Fibroblast of mammary gland (primary cell): ENCODE results near the gene MAP3K6.
"Not testable (repeated sequence)": the region's sequence is repeated elsewhere in the genome, so short reads cannot be mapped to it uniquely, and the experiment has no call there.

Source experiments
- DNase-seq: peaks from one replicate; pipeline ENCODE4 v3.0.0-alpha.2; 2010; ENCODE audit warnings: low read depth
- H3K4me3 ChIP-seq: 2 replicates; pipeline ENCODE4 v1.5.1; 2011; ENCODE audit warnings: low read depth, mild to moderate bottlenecking, low read length, moderate library complexity; ENCODE audit not compliant: control insufficient read depth
- TF ChIP-seq, protein P1 (sequence below): conservative IDR thresholded peaks from 2 replicates; pipeline ENCODE4 v1.5.1; 2011; ENCODE audit warnings: low read depth, low read length, inconsistent platforms; ENCODE audit not compliant: control insufficient read depth, insufficient read depth

The MAP3K6 gene

DNA sequence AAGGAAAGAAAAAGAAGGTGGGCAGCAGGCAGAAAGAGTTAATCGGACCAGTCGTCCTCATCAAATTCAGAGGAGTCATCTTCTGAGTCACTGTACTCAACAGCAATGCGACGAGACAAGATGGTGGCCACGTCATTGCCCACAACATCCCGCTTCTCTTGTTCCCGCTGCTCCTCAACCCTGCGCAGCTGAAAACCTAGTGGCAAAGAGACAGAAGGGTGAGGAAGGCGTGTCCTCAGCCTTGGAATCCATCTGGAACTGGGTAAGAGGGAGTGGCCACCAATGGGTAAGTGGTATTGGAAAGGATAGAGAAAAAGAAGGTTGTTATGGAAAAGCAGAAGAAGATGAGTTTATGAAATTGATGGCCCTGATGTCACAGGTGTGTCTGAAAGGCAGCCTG is 41.4 kb upstream of the MAP3K6 start:
- no peak overlapping the region for H3K4me3 ChIP-seq
- peak; percentile 70 for DNase-seq
- TF ChIP-seq, protein P1, sequence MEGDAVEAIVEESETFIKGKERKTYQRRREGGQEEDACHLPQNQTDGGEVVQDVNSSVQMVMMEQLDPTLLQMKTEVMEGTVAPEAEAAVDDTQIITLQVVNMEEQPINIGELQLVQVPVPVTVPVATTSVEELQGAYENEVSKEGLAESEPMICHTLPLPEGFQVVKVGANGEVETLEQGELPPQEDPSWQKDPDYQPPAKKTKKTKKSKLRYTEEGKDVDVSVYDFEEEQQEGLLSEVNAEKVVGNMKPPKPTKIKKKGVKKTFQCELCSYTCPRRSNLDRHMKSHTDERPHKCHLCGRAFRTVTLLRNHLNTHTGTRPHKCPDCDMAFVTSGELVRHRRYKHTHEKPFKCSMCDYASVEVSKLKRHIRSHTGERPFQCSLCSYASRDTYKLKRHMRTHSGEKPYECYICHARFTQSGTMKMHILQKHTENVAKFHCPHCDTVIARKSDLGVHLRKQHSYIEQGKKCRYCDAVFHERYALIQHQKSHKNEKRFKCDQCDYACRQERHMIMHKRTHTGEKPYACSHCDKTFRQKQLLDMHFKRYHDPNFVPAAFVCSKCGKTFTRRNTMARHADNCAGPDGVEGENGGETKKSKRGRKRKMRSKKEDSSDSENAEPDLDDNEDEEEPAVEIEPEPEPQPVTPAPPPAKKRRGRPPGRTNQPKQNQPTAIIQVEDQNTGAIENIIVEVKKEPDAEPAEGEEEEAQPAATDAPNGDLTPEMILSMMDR, result no peak

DNA sequence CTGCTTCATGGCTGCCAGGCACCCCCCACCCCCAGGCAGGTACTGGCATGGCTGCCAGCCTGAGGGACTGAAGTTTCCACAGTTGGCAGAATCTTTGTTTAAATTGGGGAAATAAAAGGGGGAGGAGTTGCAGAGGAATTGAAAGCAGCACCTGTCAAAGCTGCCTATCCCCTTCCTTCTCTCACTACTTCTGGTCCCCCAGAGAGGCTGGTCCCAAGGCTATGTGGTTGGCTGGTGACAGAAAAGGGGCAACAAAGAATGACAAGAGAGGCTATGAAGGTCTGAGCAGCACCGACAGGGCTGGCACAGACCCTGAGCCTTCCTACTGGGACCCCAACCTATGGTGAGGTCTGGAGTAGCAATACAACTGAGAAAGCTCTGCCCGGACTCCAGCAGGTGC is 40.0 kb upstream of the MAP3K6 start:
- H3K4me3 ChIP-seq, DNase-seq: not testable (repeated sequence)

DNA sequence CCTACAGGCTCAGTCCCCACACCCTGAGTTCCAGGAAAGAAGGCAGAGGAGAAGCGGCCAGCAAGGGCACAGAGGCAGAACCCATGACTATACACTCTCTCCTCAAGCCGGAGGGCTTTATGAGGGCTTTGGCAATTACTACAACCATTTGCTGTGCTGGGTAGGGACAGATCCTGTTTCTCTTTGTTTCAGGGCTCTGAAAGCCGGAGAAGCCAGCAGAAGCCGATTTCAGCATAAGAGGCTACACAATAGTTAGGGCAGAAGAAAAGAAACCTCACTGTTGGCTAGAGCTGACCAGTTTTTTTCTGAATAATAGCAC is 39.6 kb upstream of the MAP3K6 start:
- no peak overlapping the region for H3K4me3 ChIP-seq
- no peak for DNase-seq
- TF ChIP-seq, protein P1, result no peak

DNA sequence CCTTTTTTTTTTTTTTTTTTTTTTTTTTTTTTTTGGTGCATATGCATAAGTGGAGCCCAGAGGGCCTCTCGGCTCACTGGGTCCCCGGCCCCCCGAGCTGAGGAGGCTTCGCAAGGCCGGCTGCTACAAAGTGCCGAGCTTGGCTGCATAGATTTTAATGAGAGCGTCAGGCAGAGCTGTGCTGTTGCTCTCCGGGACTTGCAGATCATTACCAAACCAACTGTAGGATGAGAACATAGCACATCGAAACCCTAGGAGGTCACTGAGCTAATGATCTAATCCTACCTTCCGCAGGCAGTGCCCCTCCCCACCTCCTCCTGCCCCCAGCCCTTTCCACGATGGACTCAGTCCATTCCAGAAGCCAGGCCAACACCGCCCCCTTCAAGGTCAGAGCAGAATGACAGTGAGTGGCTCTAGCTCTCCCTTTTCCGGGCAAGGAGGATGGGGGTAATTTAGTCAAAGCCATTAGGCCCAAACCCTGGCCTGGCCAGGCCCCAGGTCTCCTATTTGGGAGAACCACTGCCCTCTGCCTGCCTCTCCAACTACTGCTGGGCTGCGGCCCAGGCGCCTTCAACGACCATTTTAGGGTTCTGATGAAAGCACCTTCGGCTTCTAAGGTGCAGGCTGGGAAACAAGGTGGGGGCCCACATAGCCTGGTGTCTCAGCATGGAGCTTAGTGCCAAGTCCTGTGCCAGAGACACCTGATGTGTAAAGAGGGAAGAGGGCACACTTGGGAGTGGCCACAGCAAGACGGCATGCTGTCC is 39.0 kb upstream of the MAP3K6 start:
- H3K4me3 ChIP-seq, DNase-seq: not testable (repeated sequence)

DNA sequence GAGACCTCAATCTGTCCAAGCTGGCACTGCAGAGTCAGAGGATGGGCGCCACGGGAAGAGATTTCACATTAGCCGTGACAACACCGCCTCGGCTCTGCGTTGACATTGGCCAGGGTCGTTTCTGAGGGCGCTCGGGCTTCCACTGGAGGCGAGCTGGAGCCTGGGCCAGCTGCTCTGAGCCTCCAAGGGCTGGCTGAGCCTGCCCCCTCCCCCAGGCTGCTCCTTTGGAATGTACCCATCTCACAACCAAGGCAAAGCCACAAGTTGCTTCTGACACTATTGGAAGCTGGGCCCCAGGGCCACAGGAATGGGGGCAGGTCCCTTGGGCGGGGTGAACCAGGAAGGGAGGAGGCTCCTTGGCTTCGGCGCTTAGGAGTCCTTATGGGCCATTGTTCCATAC is 38.3 kb upstream of the MAP3K6 start:
- TF ChIP-seq, protein P1, result no peak
- DNase-seq, result peak; percentile 56
- no peak overlapping the region for H3K4me3 ChIP-seq

DNA sequence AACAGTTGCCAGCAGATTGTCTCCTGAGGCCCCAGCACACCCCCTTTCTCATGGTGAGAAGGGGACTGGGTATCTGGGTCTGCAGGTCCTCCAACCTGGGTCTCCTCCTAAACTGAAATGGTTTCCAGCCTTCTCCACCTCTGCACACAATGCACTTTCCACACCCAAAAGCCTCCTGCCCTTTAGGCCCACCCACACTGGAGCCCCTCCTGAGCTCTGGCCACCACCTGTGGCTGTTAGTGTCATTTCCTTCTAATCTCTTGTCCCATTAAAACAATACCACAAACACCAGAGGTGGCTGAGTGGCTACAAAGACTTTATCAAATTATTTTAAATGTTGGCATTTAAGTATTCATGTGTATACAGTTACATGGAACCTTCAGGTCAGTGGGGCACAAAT is 37.2 kb upstream of the MAP3K6 start:
- TF ChIP-seq, protein P1, result no peak
- H3K4me3 ChIP-seq, result no peak overlapping the region
- no peak for DNase-seq

DNA sequence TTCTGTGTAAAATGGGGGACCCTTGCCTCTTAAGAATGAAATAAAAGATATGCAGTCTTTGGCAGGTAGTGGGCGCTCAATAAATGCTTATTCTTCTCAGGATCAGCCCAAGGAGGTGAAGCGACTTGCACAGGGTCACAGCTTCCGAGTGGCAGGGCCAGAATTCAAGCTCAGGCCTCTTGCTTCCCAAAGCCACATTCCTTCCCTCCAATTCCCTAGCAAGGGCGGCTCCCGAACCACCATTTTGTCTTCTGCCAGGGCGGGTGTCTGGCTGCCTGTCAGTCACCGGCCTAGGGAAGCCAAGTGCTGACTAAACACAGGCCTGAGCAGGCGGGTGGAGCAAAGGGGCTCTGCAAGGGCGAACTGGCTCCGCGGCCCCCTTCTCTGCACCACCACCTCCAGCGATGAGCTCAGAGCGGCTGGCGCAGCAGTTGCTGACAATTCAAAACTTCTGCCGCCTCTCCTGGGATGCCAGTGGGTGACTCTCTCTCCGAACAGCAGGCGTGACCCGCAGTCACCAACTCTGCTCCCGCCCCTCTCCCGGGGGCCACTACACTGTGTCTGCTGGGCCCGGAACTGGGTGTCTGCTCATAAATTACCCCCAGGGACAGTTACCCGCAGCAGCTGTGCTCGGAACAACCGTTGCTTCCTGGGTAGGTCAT is 36.4 kb upstream of the MAP3K6 start:
- peak; percentile 82 for DNase-seq
- TF ChIP-seq, protein P1, result peak; percentile 33
- H3K4me3 ChIP-seq, result no peak overlapping the region

DNA sequence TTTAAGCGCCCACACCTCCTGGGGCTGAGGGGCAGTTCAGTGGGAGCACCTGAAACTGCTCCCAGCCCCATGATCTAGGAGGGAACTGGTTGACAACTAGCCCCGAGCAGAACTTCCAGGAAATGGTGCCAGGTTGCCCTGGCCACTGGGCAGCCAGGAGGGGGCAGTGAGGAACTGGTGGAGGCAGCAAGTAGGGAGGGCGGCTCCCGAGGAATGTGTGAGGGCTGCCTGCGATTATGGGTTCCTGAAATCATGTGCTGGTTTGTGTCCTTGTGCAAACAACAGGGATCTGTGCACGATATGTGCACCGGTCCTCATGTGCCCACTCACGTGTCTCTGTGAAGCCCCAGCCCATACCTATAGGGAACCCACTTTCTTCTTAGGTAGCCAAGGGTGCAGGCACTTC is 35.6 kb upstream of the MAP3K6 start:
- TF ChIP-seq, protein P1, result peak; percentile 51
- H3K4me3 ChIP-seq, result no peak overlapping the region

More for the DNA sequence above, 35.6 kb upstream of the MAP3K6 start:
- peak; percentile 63 for DNase-seq
